HepG2 (cell line): ENCODE results near the gene CR2. TPM values are rescaled to one million over a fixed set of nuclear protein-coding genes. Genes with fewer than 3 reads are reported as not detected.
A peak's percentile ranks its signal among the peaks of the same experiment; 100 is the strongest.

Experiments
- CCAR2 ChIP-seq: fragments of 200-400 bp; formaldehyde crosslinking; optimal IDR thresholded peaks from 2 replicates; pipeline ENCODE3; 2018; ENCODE audit warnings: low read depth, mild to moderate bottlenecking, low read length, moderate library complexity
- CTCF ChIP-seq: sonication (generic); formaldehyde crosslinking; IDR thresholded peaks from 2 replicates; pipeline ENCODE4 v1.5.0; 2020; ENCODE audit warnings: mild to moderate bottlenecking, missing genetic modification reagents, moderate library complexity
- DR1 ChIP-seq: sonication (generic); formaldehyde crosslinking; IDR thresholded peaks from 2 replicates; pipeline ENCODE4 v1.8.0; 2021; ENCODE audit warnings: mild to moderate bottlenecking, missing genetic modification reagents, inconsistent platforms
- MIER2 ChIP-seq: IDR thresholded peaks from 2 replicates; pipeline ENCODE4 v1.6.1; 2016; ENCODE audit warnings: missing biosample characterization, missing genetic modification reagents
- MIXL1 ChIP-seq: IDR thresholded peaks from 2 replicates; pipeline ENCODE4 v1.6.1; 2016
- MTA3 ChIP-seq: sonication (generic); formaldehyde crosslinking; IDR thresholded peaks from 2 replicates; pipeline ENCODE4 v1.4.0; 2020; ENCODE audit warnings: missing genetic modification reagents
- MYPOP ChIP-seq: sonication (generic); formaldehyde crosslinking; IDR thresholded peaks from 2 replicates; pipeline ENCODE4 v1.8.1; 2023; ENCODE audit warnings: mild to moderate bottlenecking, moderate library complexity, missing genetic modification reagents
- RFXAP ChIP-seq: sonication (generic); formaldehyde crosslinking; IDR thresholded peaks from 2 replicates; pipeline ENCODE4 v1.4.0; 2020; ENCODE audit warnings: missing genetic modification reagents, borderline replicate concordance
- SP2 ChIP-seq: sonication (generic); formaldehyde crosslinking; IDR thresholded peaks from 2 replicates; pipeline ENCODE4 v1.5.1; 2020; ENCODE audit warnings: mild to moderate bottlenecking, missing genetic modification reagents
- STAT5B ChIP-seq: sonication (generic); formaldehyde crosslinking; IDR thresholded peaks from 2 replicates; pipeline ENCODE4 v1.4.0; 2020; ENCODE audit warnings: missing genetic modification reagents
- TBX2 ChIP-seq: sonication (generic); formaldehyde crosslinking; IDR thresholded peaks from 2 replicates; pipeline ENCODE4 v1.5.0; 2020; ENCODE audit warnings: missing genetic modification reagents, mild to moderate bottlenecking, borderline replicate concordance
- TCF7L2 ChIP-seq: IDR thresholded peaks from 2 replicates; pipeline ENCODE4 v1.6.1; 2011; ENCODE audit warnings: mild to moderate bottlenecking, low read depth, low read length, moderate library complexity
- TEF ChIP-seq: sonication (generic); formaldehyde crosslinking; IDR thresholded peaks from 2 replicates; pipeline ENCODE4 v1.5.0; 2020; ENCODE audit warnings: missing genetic modification reagents
- TFDP1 ChIP-seq: IDR thresholded peaks from 2 replicates; pipeline ENCODE4 v1.6.1; 2016; ENCODE audit warnings: missing compliant biosample characterization, missing genetic modification reagents, borderline replicate concordance
- THAP11 ChIP-seq: IDR thresholded peaks from 2 replicates; pipeline ENCODE4 v1.6.1; 2016; ENCODE audit warnings: missing biosample characterization, missing genetic modification reagents
- XRCC5 ChIP-seq: fragments of 200-400 bp; formaldehyde crosslinking; optimal IDR thresholded peaks from 2 replicates; pipeline ENCODE3; 2017; ENCODE audit warnings: mild to moderate bottlenecking, low read length
- ZBTB14 ChIP-seq: sonication (generic); formaldehyde crosslinking; IDR thresholded peaks from 2 replicates; pipeline ENCODE4 v1.4.0; 2020; ENCODE audit warnings: missing genetic modification reagents
- ZFP37 ChIP-seq: sonication (generic); formaldehyde crosslinking; IDR thresholded peaks from 2 replicates; pipeline ENCODE4 v1.4.0; 2020; ENCODE audit warnings: missing genetic modification reagents, borderline replicate concordance
- ZNF343 ChIP-seq: sonication (generic); formaldehyde crosslinking; IDR thresholded peaks from 2 replicates; pipeline ENCODE4 v1.4.0; 2020; ENCODE audit warnings: mild to moderate bottlenecking, missing genetic modification reagents
- ZNF350 ChIP-seq: sonication (generic); formaldehyde crosslinking; IDR thresholded peaks from 2 replicates; pipeline ENCODE4 v1.4.0; 2020; ENCODE audit warnings: mild to moderate bottlenecking, low read depth, missing genetic modification reagents, borderline replicate concordance
- ZNF792 ChIP-seq: IDR thresholded peaks from 2 replicates; pipeline ENCODE4 v1.6.1; 2016
- ZNF879 ChIP-seq: sonication (generic); formaldehyde crosslinking; IDR thresholded peaks from 2 replicates; pipeline ENCODE4 v1.8.1; 2023; ENCODE audit warnings: missing genetic modification reagents
- polyA plus RNA-seq, 8 experiments: library from polyadenylated mRNA; depleted of rRNA in 3 of 8; stranded (reverse) in 7 of 8; unstranded in 1 of 8; fragments of >200 nt; fragmentation: Illumina TruSeq in 4 of 8; extraction: Trizol in 4 of 8; gene quantifications; 2 replicates each; pipeline versions ENCODE4 v1.2.1 to v1.2.3, GENCODE V29; 2011 to 2016; ENCODE audit warnings: low read depth in 4 of 8, missing spikeins in 1 of 8, mixed read lengths in 1 of 8; ENCODE audit not compliant: insufficient read depth in 1 of 8
- total RNA-seq, 5 experiments: library from RNA; depleted of rRNA; stranded (reverse); fragments of >200 nt; fragmentation: Illumina TruSeq; extraction: Trizol; gene quantifications; 2 replicates each; pipeline ENCODE4 v1.2.3, GENCODE V29; 2016; ENCODE audit warnings: low read depth in 1 of 5
- TF ChIP-seq, protein P1 (sequence below): IDR thresholded peaks from 2 replicates; pipeline ENCODE4 v1.6.1; 2016; ENCODE audit warnings: missing biosample characterization, missing genetic modification reagents, low read depth
- TF ChIP-seq, protein P2 (sequence below): sonication (generic); formaldehyde crosslinking; IDR thresholded peaks from 2 replicates; pipeline ENCODE4 v1.4.0; 2020; ENCODE audit warnings: mild to moderate bottlenecking, missing genetic modification reagents

CR2 gene
- total and polyA plus RNA-seq, 2 of the 13 experiments (the other 11 are each of a cell fraction or from before 2014, with no cell fraction given), result not detected

DNA sequence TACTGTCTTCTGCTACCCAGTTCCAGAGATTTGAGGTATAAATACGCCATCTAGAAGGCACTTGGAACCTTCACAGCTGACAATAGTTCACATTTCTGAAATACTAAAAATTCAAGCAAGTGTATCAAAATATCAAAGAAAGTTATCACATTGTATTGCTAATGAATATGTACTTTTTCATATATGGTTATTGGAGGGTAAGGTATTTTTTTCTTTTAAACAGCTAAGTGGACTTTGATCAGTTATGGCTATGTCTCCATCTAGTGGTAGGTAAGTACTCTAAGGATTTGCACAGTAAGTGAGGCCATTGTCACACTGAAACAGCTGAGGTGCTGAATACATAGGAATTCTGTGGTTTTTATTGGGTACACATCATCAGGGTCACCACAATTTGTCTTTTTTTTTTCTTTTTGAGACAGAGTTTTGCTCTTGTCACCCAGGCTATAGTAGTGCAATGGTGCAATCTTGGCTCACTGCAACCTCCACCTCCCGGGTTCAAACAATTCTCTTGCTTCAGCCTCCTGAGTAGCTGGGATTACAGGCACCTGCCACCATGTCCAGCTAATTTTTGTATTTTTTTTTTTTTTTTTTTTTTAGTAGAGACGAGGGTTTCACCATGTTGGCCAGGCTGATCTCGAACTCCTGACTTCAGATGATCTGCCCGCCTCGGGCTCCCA, 49.1 kb upstream of the CR2 start (continued):
- TF ChIP-seq MYPOP (CRISPR knock-in tag), result no peak
- 0 out of 2 replicates have a peak, but pooled peaks have one; percentile 26 for TF ChIP-seq ZNF792 (CRISPR knock-in tag)
- no peak for TF ChIP-seq MIER2 (CRISPR knock-in tag)
- TF ChIP-seq STAT5B, result no peak
- 0 out of 2 replicates have a peak, but pooled peaks have one; percentile 59 for TF ChIP-seq MIXL1
- TF ChIP-seq ZBTB14 (CRISPR knock-in tag), result no peak
- TF ChIP-seq DR1 (CRISPR knock-in tag), result no peak
- no peak for TF ChIP-seq ZNF343 (CRISPR knock-in tag)
- TF ChIP-seq TEF (CRISPR knock-in tag), result no peak
- peak; percentile 82 for TF ChIP-seq CTCF
- no peak for TF ChIP-seq XRCC5
- peak; percentile 27; the same call in 1 of the 2 replicates for TF ChIP-seq THAP11 (CRISPR knock-in tag)
- no peak for TF ChIP-seq MTA3
- no peak for TF ChIP-seq SP2 (CRISPR knock-in tag)
- TF ChIP-seq ZNF879, result no peak
- TF ChIP-seq, protein P1, sequence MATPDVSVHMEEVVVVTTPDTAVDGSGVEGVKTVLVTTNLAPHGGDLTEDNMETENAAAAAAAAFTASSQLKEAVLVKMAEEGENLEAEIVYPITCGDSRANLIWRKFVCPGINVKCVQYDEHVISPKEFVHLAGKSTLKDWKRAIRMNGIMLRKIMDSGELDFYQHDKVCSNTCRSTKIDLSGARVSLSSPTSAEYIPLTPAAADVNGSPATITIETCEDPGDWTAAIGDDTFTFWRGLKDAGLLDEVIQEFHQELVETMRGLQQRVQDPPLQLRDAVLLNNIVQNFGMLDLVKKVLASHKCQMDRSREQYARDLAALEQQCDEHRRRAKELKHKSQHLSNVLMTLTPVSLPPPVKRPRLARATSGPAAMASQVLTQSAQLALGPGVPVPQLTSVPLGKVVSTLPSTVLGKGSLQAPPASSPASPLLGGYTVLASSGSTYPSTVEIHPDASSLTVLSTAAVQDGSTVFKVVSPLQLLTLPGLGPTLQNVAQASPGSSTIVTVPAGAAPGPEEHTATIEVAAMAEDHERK (CRISPR knock-in tag), result no peak
- TF ChIP-seq CCAR2, result no peak
- no peak for TF ChIP-seq TFDP1 (CRISPR knock-in tag)
- no peak for TF ChIP-seq TCF7L2
- no peak for TF ChIP-seq RFXAP (CRISPR knock-in tag)
- TF ChIP-seq ZNF350, result no peak
- no peak for TF ChIP-seq ZFP37 (CRISPR knock-in tag)
- no peak for TF ChIP-seq TBX2
- TF ChIP-seq, protein P2, sequence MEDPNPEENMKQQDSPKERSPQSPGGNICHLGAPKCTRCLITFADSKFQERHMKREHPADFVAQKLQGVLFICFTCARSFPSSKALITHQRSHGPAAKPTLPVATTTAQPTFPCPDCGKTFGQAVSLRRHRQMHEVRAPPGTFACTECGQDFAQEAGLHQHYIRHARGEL (CRISPR knock-in tag), result peak; percentile 48; the same call in 1 of the 2 replicates
